OCI-M2 (cell line): ENCODE data around the gene AGXT.

ENCODE experiments used
- DNase-seq: peaks from one replicate; lab custom pipeline; 2025; ENCODE audit not compliant: unreplicated experiment; lab: John Stamatoyannopoulos, UW

AGXT gene

GRCh38 chr2:240925191-240925567 is 56.6 kb downstream of the AGXT start:
- DNase-seq, result no peak

GRCh38 chr2:240925568-240926515 is 57.2 kb downstream of the AGXT start:
- DNase-seq, result no peak

GRCh38 chr2:240926516-240927389 is 58.1 kb downstream of the AGXT start:
- no peak for DNase-seq

DNA sequence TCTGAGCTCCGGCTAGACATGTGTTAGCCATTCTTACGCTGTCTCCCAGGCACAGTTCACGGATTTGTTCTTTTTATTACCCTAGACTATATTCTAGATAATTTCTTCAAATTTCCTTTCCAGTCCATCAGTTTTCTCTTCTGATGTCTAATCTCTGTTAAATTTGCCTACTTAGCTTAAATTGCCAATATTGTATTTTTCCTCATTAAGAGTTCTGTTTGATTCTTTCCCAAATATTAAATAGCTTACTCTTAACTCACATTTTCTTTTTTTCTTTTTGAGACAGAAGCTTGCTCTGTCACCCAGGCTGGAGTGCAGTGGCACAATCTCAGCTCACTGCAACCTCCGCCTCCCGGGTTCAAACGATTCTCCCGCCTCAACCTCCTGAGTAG is 58.8 kb downstream of the AGXT start:
- DNase-seq, result no peak

DNA sequence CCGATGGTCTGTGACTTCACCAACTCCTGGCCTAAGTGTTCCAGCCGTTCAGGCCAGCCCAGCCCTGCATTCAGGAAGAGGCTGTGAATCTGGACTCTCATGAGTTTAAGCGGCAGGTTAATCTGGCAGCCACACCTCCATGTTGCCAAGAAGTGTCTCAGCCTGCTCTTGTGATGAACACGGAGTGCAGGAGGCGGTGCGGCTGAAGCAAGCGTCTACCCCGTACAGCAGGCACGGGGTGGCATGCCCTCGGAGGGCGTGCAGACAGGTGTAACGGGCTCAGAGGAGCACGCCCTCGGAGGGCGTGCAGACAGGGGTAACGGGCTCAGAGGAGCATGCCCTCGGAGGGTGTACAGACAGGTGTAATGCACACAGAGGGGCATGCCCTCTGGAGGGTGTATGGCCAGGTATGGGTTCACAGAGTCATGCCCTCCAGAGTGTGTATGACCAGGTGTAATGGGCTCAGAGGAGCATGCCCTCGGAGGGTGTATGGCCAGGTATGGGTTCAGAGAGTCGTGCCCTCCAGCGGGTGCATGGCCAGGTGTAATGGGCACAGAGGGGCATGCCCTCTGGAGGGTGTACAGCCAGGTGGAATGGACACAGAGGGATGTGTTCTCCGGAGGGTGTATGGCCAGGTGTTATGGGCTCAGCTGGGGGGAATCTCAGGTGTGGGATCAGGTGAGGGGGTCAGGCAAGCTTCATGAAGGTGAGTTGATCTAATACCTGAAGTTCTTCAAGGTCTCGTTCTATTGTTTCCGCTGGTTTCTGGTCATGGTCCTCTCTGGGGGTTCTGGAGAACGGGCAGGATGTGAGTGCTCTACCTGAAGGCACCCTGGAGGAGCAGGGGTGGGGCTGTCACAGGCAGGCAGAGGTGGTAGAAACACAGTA is 60.1 kb downstream of the AGXT start:
- no peak for DNase-seq

DNA sequence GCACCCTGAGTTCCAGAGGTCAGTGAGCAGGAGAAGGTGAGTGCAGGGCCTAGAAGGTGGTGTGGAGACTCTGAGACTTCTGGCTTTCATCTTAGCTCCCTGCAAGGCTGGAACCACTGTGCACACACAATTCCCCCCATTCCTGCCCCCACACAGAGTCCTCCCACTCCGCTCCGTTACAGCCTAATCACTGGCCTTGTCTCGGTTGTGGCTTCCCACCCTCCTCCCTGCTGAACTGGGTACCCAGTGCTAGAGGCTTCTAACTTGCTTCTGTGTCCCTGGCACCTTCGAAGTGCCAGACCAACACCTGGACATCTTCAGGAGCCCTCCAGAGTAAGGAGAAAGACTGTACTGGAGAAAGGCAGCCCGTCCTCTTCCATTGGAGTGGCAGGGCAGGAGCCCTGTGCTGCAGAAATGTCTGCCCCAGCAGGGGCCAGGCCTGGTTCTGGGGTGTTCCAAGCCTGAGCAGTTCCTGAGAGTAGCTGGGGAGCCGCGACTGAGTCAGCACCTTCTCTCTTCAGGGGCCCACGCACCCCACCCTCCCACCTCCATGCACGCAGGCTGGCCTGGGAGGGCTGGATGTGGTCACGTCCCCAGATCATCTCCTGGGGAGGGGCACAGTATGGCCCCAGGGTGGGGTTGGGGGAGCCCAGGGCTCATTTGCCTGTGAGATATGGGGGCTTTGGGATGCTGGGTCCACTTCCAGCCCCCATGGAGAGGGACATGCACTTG is 60.9 kb downstream of the AGXT start:
- no peak for DNase-seq
